GM13977 (cell line): Measurements from ENCODE around the gene CHN2.

Experiments used
- DNase-seq: peaks from one replicate; pipeline ENCODE4 v3.0.0; 2012; ENCODE audit warnings: low spot score
- in situ Hi-C: fragments of 300-500 bp; cut with MboI; formaldehyde crosslinking; loops from one replicate; pipeline ENCODE4 v1.12.0; 2022; ENCODE audit warnings: low sequenced_read_pairs, low pct_unique_long_range_greater_than_20kb, mixed read lengths, inconsistent platforms; ENCODE audit not compliant: unreplicated experiment
- TF ChIP-seq, protein P1 (sequence below): IDR thresholded peaks from 2 replicates; pipeline ENCODE4 v1.5.1; 2012; ENCODE audit warnings: mild to moderate bottlenecking, control low read depth; ENCODE audit not compliant: insufficient read depth; ENCODE audit errors: extremely low read depth, missing control alignments

The CHN2 gene

DNA sequence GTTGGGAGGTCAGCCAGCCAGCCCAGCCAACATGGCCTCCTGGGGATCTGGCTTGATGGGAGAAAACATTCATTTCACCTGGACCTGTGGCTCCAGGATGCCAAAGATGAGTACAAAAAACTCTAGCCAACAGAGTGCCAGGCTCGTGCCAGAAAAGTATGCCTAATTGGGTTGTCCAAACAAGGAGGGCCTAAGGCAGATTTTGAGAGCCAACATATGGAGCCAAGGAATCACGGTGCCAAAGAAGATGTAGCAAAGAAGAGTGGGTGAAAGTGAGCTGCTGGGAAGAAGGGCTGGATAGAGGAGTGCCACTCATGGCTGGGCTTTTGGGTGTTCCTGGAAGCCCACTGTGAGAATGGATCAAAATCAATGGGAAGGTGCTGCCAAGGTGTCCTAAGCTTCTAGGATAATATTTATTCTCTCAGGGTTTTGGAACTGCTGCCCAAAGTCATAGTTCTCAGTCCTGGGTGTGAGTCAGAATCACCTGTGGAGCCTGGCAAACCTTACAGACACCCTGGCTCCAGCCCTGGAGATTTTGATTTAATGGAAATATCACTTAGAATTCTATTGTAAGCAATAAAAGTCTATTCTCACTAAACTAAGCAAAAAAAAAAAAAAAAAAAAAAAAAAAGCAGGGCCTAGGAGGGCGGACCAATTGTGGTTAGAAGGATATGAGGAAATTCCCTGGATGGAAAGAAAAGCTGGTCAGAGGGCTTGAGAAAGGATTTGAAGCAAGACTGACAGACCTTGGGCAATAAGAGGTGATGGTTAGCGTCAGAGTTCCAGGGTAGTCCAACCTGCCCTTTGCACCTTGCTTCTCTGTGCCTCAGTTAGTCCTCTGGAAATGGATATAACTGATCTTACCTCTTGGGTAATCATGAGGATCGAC is 186.9 kb downstream of the CHN2 start:
- TF ChIP-seq, protein P1, sequence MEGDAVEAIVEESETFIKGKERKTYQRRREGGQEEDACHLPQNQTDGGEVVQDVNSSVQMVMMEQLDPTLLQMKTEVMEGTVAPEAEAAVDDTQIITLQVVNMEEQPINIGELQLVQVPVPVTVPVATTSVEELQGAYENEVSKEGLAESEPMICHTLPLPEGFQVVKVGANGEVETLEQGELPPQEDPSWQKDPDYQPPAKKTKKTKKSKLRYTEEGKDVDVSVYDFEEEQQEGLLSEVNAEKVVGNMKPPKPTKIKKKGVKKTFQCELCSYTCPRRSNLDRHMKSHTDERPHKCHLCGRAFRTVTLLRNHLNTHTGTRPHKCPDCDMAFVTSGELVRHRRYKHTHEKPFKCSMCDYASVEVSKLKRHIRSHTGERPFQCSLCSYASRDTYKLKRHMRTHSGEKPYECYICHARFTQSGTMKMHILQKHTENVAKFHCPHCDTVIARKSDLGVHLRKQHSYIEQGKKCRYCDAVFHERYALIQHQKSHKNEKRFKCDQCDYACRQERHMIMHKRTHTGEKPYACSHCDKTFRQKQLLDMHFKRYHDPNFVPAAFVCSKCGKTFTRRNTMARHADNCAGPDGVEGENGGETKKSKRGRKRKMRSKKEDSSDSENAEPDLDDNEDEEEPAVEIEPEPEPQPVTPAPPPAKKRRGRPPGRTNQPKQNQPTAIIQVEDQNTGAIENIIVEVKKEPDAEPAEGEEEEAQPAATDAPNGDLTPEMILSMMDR, result no peak
- in situ Hi-C loops, result no loop called here
- DNase-seq, result no peak

DNA sequence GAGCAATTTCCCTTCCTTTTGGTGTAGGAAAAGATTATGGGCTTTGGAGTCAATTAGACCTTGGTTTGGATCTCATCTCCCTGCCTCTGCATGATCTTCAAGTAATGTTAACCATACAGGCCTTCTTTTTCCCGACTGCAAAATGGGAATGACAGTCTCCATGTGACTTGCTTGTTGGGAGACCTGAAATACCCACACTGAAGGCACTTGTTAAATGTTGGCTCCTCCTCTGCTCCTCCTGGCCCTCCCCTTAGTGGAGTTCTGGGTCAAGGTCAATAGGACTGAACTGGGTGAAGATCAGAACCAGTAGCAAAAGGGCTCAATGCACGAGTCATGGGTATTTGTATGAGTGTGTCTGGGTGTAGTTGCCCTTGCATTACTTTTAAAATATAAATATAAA is 189.7 kb downstream of the CHN2 start:
- DNase-seq, result no peak
- TF ChIP-seq, protein P1, result no peak
- in situ Hi-C loops, result no loop called here

DNA sequence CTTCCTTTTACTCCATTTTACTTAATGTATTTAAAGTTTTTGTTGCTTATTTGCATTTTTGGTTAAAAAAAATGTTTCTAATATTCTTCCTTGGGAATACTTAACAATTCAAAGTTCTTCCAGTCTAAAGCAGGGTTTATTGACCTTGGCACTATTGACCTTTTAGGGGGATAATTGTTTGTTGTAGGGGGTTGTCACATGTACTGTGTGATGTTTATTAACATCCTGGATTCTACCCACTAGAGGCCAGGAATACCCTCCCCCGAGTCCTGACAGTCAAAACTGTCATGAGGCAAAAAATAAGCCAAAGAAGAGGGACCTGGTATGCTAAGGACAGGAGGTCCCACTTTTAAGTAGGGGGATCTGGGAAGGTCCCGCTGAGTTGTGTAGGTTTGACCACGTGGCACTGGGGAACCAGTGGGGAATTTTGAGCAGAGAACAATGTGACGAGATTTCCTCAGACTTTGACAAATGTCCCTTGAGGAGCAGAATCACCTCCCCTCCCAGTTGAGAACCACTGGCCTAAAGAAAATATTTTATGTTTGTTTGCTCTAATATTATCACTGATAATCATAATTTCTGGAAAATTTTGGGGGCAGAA is 190.7 kb downstream of the CHN2 start:
- TF ChIP-seq, protein P1, result no peak
- DNase-seq, result no peak
- in situ Hi-C loops, result no loop called here

DNA sequence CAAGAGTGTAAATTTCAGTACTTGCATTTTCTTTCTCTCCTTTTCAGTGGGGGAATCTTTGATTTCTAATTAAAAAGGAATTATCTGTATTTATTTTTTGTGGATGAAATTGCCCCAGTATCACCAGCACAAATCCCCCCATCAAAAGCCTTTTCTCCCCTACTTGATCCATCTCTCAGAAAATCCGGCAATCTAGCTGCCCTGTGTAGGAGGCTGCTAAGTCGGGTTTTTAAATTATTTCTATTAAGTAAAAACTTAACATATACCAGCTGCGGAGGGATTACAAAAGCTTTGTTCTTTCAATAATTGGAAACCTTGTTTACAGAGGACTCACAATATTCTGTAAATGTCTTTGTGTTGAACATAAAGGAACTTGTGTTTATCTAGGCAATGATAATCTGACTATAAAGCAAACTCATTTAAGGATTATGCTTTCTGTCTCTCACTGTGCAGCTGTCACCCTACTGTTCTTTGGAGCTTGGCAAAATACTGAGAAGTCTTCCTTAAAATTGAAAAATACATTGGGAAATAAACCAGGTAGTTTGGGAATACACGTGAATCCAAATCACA is 191.7 kb downstream of the CHN2 start:
- DNase-seq, result no peak
- in situ Hi-C loops, result no loop called here
- TF ChIP-seq, protein P1, result no peak

DNA sequence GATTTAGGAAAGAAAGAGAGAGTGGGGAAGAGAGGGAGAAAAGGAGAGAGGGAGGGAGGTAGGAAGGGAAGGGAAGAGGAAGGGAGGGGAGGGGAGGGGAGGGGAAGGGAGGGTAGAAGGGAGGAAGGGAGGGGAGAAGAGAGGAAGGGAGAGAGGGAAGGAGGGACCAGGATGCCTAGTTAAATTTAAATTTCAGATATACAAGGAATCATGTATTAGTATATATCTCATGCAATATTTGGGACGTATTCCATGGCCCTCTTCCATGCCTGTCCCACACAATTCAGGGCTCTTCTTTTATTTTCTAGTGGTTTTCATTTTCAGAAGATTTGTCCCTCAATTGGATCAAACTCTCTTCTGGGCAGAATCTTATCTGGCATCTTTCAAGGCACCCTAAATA is 196.7 kb downstream of the CHN2 start:
- in situ Hi-C loops, result no loop called here
- TF ChIP-seq, protein P1, result no peak
- DNase-seq, result no peak

DNA sequence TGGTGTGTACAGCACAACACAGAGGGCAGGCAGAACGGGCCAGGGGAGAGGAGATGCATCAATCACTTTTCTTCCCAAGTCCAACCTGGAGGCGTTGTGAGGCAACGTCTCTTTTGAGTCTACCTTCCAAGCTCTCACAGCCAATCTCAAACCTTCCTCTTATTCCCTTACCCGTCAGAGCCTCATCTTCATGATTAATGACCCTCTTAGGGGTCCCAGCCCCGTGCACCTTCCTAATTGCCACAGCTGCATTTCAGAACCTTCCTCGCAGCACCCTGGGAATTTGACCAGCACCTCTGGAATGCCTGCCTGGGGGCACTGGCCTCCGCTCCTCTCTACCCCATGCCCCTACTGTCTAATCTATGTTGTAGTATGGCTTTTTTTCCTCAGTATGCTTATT is 199.7 kb downstream of the CHN2 start:
- DNase-seq, result no peak
- in situ Hi-C loops, result no loop called here
- TF ChIP-seq, protein P1, result no peak
